ENCODE data around the gene RPL28.
"Not testable (repeated sequence)": the region's sequence is repeated elsewhere in the genome, so short reads cannot be mapped to it uniquely, and the experiment has no call there.

Gene RPL28

GRCh38 chr19:55409179-55409578 lies 23.4 kb downstream of the RPL28 start:
- H3K9ac ChIP-seq (ENCODE audit: low read length); H3K4me2 ChIP-seq (ENCODE audit: low read length); H4K8ac ChIP-seq (ENCODE audit: low read depth, low read length); H3K18ac ChIP-seq (ENCODE audit: low read length); H4K5ac ChIP-seq (ENCODE audit: low read length); H3K4me3 ChIP-seq (ENCODE audit: low read length); H3K23ac ChIP-seq (ENCODE audit: low read length); H3K36me3 ChIP-seq (ENCODE audit: control insufficient read depth, insufficient read depth, low read length); H3K4ac ChIP-seq (ENCODE audit: low read depth, low read length); H3K56ac ChIP-seq (ENCODE audit: low read length); H2AK5ac ChIP-seq (ENCODE audit: low read length); H2BK120ac ChIP-seq (ENCODE audit: low read depth, low read length); H2BK5ac ChIP-seq (ENCODE audit: low read length); DNase-seq; H3K27ac ChIP-seq (ENCODE audit: low read depth, low read length); H2BK15ac ChIP-seq (replicated peaks; ENCODE audit: low read depth); H3K27me3 ChIP-seq (ENCODE audit: insufficient read depth, low read length, poor library complexity): not testable (repeated sequence)
- Histone ChIP-seq H3K79me1 (ENCODE audit: low read length) (peaks cover 13% of the 10 kb centered on the region), H3K4me1 (ENCODE audit: control insufficient read depth, low read depth, low read length) (peaks cover 10% of the 10 kb centered on the region), H3K79me2 (ENCODE audit: control insufficient read depth, insufficient read depth, low read length) (peaks cover 24% of the 10 kb centered on the region)
- WGBS (ENCODE audit: extremely low coverage, insufficient coverage, low lambda C conversion rate) = no CpG with 5 or more reads among the region's 8 CpGs

GRCh38 chr19:55410168-55410567 lies 24.4 kb downstream of the RPL28 start:
- no peak overlapping the region for H3K23ac ChIP-seq (ENCODE audit: low read length)
- H3K79me1 ChIP-seq (ENCODE audit: low read length) = peaks cover 12% of the 10 kb centered on the region
- H3K4me3 ChIP-seq (ENCODE audit: low read length) = no peak overlapping the region
- no CpG with 5 or more reads among the region's 2 CpGs for WGBS (ENCODE audit: extremely low coverage, insufficient coverage, low lambda C conversion rate)
- no peak overlapping the region for H3K27ac ChIP-seq (ENCODE audit: low read depth, low read length)
- DNase-seq = no peak
- no peaks in the 10 kb centered on the region for H3K27me3 ChIP-seq (ENCODE audit: insufficient read depth, low read length, poor library complexity)
- no peak overlapping the region for H3K18ac ChIP-seq (ENCODE audit: low read length)
- no peak overlapping the region for H4K8ac ChIP-seq (ENCODE audit: low read depth, low read length)
- no peak overlapping the region for H3K56ac ChIP-seq (ENCODE audit: low read length)
- no peak overlapping the region for H2BK120ac ChIP-seq (ENCODE audit: low read depth, low read length)
- no peak overlapping the region for H3K4ac ChIP-seq (ENCODE audit: low read depth, low read length)
- H3K4me1 ChIP-seq (ENCODE audit: control insufficient read depth, low read depth, low read length) = peaks cover 10% of the 10 kb centered on the region
- H3K4me2 ChIP-seq (ENCODE audit: low read length) = no peak overlapping the region
- H2BK15ac ChIP-seq (replicated peaks; ENCODE audit: low read depth) = no peak overlapping the region
- H2AK5ac ChIP-seq (ENCODE audit: low read length) = no peak overlapping the region
- H4K5ac ChIP-seq (ENCODE audit: low read length) = no peak overlapping the region
- H3K79me2 ChIP-seq (ENCODE audit: control insufficient read depth, insufficient read depth, low read length) = peaks cover 21% of the 10 kb centered on the region
- no peak overlapping the region for H2BK5ac ChIP-seq (ENCODE audit: low read length)
- H3K9ac ChIP-seq (ENCODE audit: low read length) = no peak overlapping the region
- peaks cover 8% of the 10 kb centered on the region for H3K36me3 ChIP-seq (ENCODE audit: control insufficient read depth, insufficient read depth, low read length)

- no peak overlapping the region for H4K8ac ChIP-seq (ENCODE audit: low read depth, low read length)
- H3K27ac ChIP-seq (ENCODE audit: low read depth, low read length) = no peak overlapping the region
- H3K18ac ChIP-seq (ENCODE audit: low read length) = no peak overlapping the region
- H3K23ac ChIP-seq (ENCODE audit: low read length) = no peak overlapping the region
- H3K56ac ChIP-seq (ENCODE audit: low read length) = peak overlapping the region; percentile 44
- no peak overlapping the region for H3K4me3 ChIP-seq (ENCODE audit: low read length)
- H3K4me1 ChIP-seq (ENCODE audit: control insufficient read depth, low read depth, low read length) = no peaks in the 10 kb centered on the region
- peak; percentile 82 for DNase-seq
- H3K27me3 ChIP-seq (ENCODE audit: insufficient read depth, low read length, poor library complexity) = no peaks in the 10 kb centered on the region
- H3K4me2 ChIP-seq (ENCODE audit: low read length) = no peak overlapping the region
- H3K4ac ChIP-seq (ENCODE audit: low read depth, low read length) = no peak overlapping the region
- H2BK120ac ChIP-seq (ENCODE audit: low read depth, low read length) = no peak overlapping the region
- H3K36me3 ChIP-seq (ENCODE audit: control insufficient read depth, insufficient read depth, low read length) = no peaks in the 10 kb centered on the region
- no peaks in the 10 kb centered on the region for H3K79me1 ChIP-seq (ENCODE audit: low read length)
- WGBS (ENCODE audit: extremely low coverage, insufficient coverage, low lambda C conversion rate) = no CpG with 5 or more reads among the region's 7 CpGs
- no peaks in the 10 kb centered on the region for H3K79me2 ChIP-seq (ENCODE audit: control insufficient read depth, insufficient read depth, low read length)
- no peak overlapping the region for H2AK5ac ChIP-seq (ENCODE audit: low read length)
- no peak overlapping the region for H4K5ac ChIP-seq (ENCODE audit: low read length)
- no peak overlapping the region for H2BK5ac ChIP-seq (ENCODE audit: low read length)
- H3K9ac ChIP-seq (ENCODE audit: low read length) = no peak overlapping the region
- H2BK15ac ChIP-seq (replicated peaks; ENCODE audit: low read depth) = no peak overlapping the region
Measured at GRCh38 chr19:55418185-55418584, 32.5 kb downstream of the RPL28 start.

DNA sequence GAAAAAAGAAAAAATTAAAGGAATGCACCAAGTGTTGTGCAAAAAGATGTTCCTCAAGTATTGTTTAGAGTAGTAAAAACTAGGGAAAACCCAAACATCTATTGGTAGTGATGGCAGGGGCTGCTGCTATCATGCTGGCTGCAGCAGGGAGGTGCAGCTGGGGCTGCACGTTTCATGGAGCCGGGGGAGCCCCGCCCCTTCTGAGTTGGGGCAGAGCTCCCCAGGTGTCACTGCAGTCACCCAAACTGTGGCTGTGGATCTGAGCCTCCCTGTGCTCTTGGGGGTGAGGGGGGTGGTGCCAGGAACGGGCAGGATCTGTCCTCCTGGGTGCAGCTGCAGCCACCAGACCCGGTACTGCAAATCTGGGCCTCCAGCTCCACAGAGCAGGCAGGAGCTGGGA lies 33.4 kb downstream of the RPL28 start:
- no peaks in the 10 kb centered on the region for H3K27me3 ChIP-seq (ENCODE audit: insufficient read depth, low read length, poor library complexity)
- H3K79me2 ChIP-seq (ENCODE audit: control insufficient read depth, insufficient read depth, low read length) = no peaks in the 10 kb centered on the region
- H3K4me3 ChIP-seq (ENCODE audit: low read length) = no peak overlapping the region
- no peaks in the 10 kb centered on the region for H3K36me3 ChIP-seq (ENCODE audit: control insufficient read depth, insufficient read depth, low read length)
- no peak overlapping the region for H4K5ac ChIP-seq (ENCODE audit: low read length)
- H3K4me1 ChIP-seq (ENCODE audit: control insufficient read depth, low read depth, low read length) = no peaks in the 10 kb centered on the region
- H2BK5ac ChIP-seq (ENCODE audit: low read length) = no peak overlapping the region
- H4K8ac ChIP-seq (ENCODE audit: low read depth, low read length) = no peak overlapping the region
- no peak overlapping the region for H3K4ac ChIP-seq (ENCODE audit: low read depth, low read length)
- no peaks in the 10 kb centered on the region for H3K79me1 ChIP-seq (ENCODE audit: low read length)
- H2BK15ac ChIP-seq (replicated peaks; ENCODE audit: low read depth) = no peak overlapping the region
- no peak overlapping the region for H3K4me2 ChIP-seq (ENCODE audit: low read length)
- no peak overlapping the region for H3K27ac ChIP-seq (ENCODE audit: low read depth, low read length)
- H2BK120ac ChIP-seq (ENCODE audit: low read depth, low read length) = no peak overlapping the region
- H2AK5ac ChIP-seq (ENCODE audit: low read length) = no peak overlapping the region
- DNase-seq = no peak
- no peak overlapping the region for H3K23ac ChIP-seq (ENCODE audit: low read length)
- H3K18ac ChIP-seq (ENCODE audit: low read length) = no peak overlapping the region
- no CpG with 5 or more reads among the region's 5 CpGs for WGBS (ENCODE audit: extremely low coverage, insufficient coverage, low lambda C conversion rate)
- H3K56ac ChIP-seq (ENCODE audit: low read length) = no peak overlapping the region
- H3K9ac ChIP-seq (ENCODE audit: low read length) = no peak overlapping the region

- Histone ChIP-seq H2BK120ac (ENCODE audit: low read depth, low read length) (no peak overlapping the region), H2BK5ac (ENCODE audit: low read length) (no peak overlapping the region), H3K4me1 (ENCODE audit: control insufficient read depth, low read depth, low read length) (no peaks in the 10 kb centered on the region), H3K18ac (ENCODE audit: low read length) (no peak overlapping the region), H3K79me2 (ENCODE audit: control insufficient read depth, insufficient read depth, low read length) (no peaks in the 10 kb centered on the region), H2BK15ac (replicated peaks; ENCODE audit: low read depth) (no peak overlapping the region), H4K5ac (ENCODE audit: low read length) (no peak overlapping the region), H3K79me1 (ENCODE audit: low read length) (no peaks in the 10 kb centered on the region), H3K4me2 (ENCODE audit: low read length) (no peak overlapping the region), H3K56ac (ENCODE audit: low read length) (no peak overlapping the region), H3K27ac (ENCODE audit: low read depth, low read length) (no peak overlapping the region), H3K27me3 (ENCODE audit: insufficient read depth, low read length, poor library complexity) (no peaks in the 10 kb centered on the region), H3K4me3 (ENCODE audit: low read length) (no peak overlapping the region), H3K4ac (ENCODE audit: low read depth, low read length) (no peak overlapping the region), H4K8ac (ENCODE audit: low read depth, low read length) (no peak overlapping the region), H3K36me3 (ENCODE audit: control insufficient read depth, insufficient read depth, low read length) (no peaks in the 10 kb centered on the region), H2AK5ac (ENCODE audit: low read length) (no peak overlapping the region), H3K9ac (ENCODE audit: low read length) (no peak overlapping the region), H3K23ac (ENCODE audit: low read length) (no peak overlapping the region)
- WGBS (ENCODE audit: extremely low coverage, insufficient coverage, low lambda C conversion rate) = no CpG with 5 or more reads among the region's 5 CpGs
- DNase-seq = no peak
Measured at GRCh38 chr19:55419624-55420236, 34.0 kb downstream of the RPL28 start.

- H3K4me1 ChIP-seq (ENCODE audit: control insufficient read depth, low read depth, low read length); H2BK15ac ChIP-seq (replicated peaks; ENCODE audit: low read depth); H3K79me2 ChIP-seq (ENCODE audit: control insufficient read depth, insufficient read depth, low read length); H2BK5ac ChIP-seq (ENCODE audit: low read length); H3K9ac ChIP-seq (ENCODE audit: low read length); H3K27ac ChIP-seq (ENCODE audit: low read depth, low read length); H3K23ac ChIP-seq (ENCODE audit: low read length); H3K27me3 ChIP-seq (ENCODE audit: insufficient read depth, low read length, poor library complexity); H3K4me2 ChIP-seq (ENCODE audit: low read length); H3K56ac ChIP-seq (ENCODE audit: low read length); H2BK120ac ChIP-seq (ENCODE audit: low read depth, low read length); H3K36me3 ChIP-seq (ENCODE audit: control insufficient read depth, insufficient read depth, low read length); H2AK5ac ChIP-seq (ENCODE audit: low read length); H4K5ac ChIP-seq (ENCODE audit: low read length); DNase-seq; H3K18ac ChIP-seq (ENCODE audit: low read length); H3K79me1 ChIP-seq (ENCODE audit: low read length); H4K8ac ChIP-seq (ENCODE audit: low read depth, low read length); H3K4ac ChIP-seq (ENCODE audit: low read depth, low read length); H3K4me3 ChIP-seq (ENCODE audit: low read length): not testable (repeated sequence)
- no CpG with 5 or more reads among the region's 4 CpGs for WGBS (ENCODE audit: extremely low coverage, insufficient coverage, low lambda C conversion rate)
Measured at GRCh38 chr19:55421281-55421680, 35.5 kb downstream of the RPL28 start.
